ENCODE results near the gene DDX23. TPM values are rescaled to one million over a fixed set of nuclear protein-coding genes. Genes with fewer than 3 reads are reported as not detected.

The DDX23 gene
- total RNA-seq, 2 donors from 2014 or later = 131 to 162 TPM

DNA sequence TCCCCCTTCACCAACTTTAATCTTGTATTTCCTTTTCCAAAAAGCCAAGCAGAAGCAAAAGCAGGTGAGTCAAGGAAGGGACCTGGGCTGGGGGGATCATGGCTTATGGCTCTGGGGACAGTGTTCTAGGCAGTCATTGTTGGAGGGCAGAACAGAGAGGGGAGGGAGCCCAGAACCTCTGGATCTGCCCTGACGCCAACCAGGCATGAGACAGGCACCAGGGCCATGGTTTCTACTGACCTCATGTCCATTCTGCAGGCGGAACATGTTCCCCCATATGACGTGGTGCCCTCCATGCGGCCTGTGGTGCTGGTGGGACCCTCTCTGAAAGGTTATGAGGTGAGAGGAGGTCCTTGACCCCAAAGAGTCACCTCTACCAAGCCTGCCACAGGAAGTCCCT is 27.1 kb downstream of the DDX23 start:
- no peaks in the 10 kb centered on the region for H3K36me3 Mint-ChIP-seq
- H3K27ac Mint-ChIP-seq = no peak overlapping the region

DNA sequence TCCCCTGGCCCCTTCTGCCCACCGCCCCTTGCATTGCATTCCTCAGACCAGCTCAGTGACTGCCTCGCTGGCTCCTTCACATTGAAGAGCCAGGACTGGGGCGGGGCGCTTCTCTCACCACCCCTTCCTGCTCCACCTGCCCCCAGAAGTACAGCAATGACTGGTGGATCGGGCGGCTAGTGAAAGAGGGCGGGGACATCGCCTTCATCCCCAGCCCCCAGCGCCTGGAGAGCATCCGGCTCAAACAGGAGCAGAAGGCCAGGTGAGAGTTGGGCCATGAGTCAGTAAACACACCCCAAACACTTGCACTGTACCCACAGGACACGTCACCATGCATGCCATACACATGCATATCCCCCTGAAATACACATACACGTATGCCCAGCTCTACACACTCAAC is 27.9 kb downstream of the DDX23 start:
- Mint-ChIP-seq H3K27me3 (no peaks in the 10 kb centered on the region), H3K27ac (no peak overlapping the region), H3K9me3 (no peaks in the 10 kb centered on the region), H3K4me1 (ENCODE audit: low read depth in 2 of 2) (peaks cover 0 to 6% of the 10 kb centered on the region in 2 donors), H3K4me3 (no peak overlapping the region), H3K36me3 (no peaks in the 10 kb centered on the region)
- no peak for DNase-seq (ENCODE audit: low spot score)
- ATAC-seq = peak in 1 of 2 donors; percentile 58

More for the DNA sequence above, 27.1 kb downstream of the DDX23 start:
- ATAC-seq (no peak), DNase-seq (ENCODE audit: low spot score) (no peak)
- Mint-ChIP-seq H3K4me3 (no peak overlapping the region), H3K27me3 (no peaks in the 10 kb centered on the region), H3K9me3 (no peaks in the 10 kb centered on the region), H3K4me1 (ENCODE audit: low read depth in 2 of 2) (peaks cover 0 to 6% of the 10 kb centered on the region in 2 donors)

DNA sequence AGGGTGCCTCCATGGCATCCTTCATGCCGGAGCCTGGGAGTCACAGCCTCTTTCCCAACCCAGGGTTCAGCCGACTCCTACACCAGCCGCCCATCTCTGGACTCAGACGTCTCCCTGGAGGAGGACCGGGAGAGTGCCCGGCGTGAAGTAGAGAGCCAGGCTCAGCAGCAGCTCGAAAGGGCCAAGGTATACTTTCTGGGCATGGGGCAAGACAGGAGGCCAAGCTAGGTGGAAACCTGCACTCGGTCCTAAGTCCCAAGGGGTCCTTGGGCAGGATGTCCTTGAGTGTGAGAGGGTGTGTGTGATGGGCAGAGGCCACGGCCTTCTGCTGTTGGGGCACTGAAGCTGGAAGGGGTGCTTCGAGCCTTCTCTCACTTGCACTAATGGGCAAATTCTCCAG is 28.7 kb downstream of the DDX23 start:
- no peaks in the 10 kb centered on the region for H3K36me3 Mint-ChIP-seq
- H3K9me3 Mint-ChIP-seq = no peaks in the 10 kb centered on the region
- no peaks in the 10 kb centered on the region for H3K27me3 Mint-ChIP-seq
- no peak overlapping the region for H3K27ac Mint-ChIP-seq
- no peak overlapping the region for H3K4me3 Mint-ChIP-seq
- H3K4me1 Mint-ChIP-seq (ENCODE audit: low read depth in 2 of 2) = peaks cover 0 to 7% of the 10 kb centered on the region in 2 donors
- ATAC-seq (no peak), DNase-seq (ENCODE audit: low spot score) (no peak)

DNA sequence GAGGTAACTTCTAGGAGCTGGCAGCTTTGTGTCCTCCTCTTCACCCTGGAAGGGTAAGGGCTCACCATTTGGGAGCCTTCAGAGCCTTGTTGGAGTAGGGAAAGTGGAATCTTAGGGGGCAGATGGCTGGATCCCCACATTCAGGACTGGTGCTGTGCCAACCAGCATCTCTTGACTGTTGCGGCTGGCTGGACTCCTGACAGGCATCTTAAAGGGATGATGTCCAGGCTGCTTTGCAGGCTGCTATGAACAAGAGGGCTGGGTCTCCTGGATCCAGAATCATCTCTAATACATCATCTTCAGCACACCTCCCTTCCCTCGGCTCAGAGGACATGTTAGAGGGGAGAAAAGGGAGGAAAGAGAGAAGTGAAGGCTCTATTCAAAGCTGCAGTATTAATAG is 29.3 kb downstream of the DDX23 start:
- H3K4me3 Mint-ChIP-seq = no peak overlapping the region
- ATAC-seq = no peak
- H3K27ac Mint-ChIP-seq = no peak overlapping the region
- no peaks in the 10 kb centered on the region for H3K27me3 Mint-ChIP-seq
- no peaks in the 10 kb centered on the region for H3K36me3 Mint-ChIP-seq
- no peaks in the 10 kb centered on the region for H3K9me3 Mint-ChIP-seq
- no peak for DNase-seq (ENCODE audit: low spot score)
- H3K4me1 Mint-ChIP-seq (ENCODE audit: low read depth in 2 of 2) = peaks cover 4 to 10% of the 10 kb centered on the region in 2 donors

DNA sequence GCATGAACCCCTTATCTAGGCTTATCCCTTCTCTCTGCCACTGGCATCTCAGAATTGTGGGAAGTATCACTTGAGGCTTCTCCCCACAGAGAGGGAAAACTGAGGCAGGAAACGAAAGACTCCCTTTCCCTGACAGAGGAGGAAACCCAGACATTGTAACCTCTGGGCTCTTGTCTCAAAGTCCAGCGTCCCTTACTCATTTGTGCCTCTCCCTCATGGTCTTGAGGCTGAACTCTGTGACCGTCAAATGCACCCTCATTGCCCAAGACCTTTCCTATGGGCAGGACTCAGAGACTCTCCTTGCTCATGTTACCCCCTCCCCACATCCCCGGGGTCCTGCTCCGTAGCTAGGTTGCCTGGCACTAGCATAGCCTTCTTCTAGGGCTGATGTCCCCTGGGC is 29.8 kb downstream of the DDX23 start:
- Mint-ChIP-seq H3K9me3 (no peaks in the 10 kb centered on the region), H3K4me1 (ENCODE audit: low read depth in 2 of 2) (peaks cover 10 to 12% of the 10 kb centered on the region in 2 donors), H3K4me3 (no peak overlapping the region), H3K27ac (no peak overlapping the region), H3K36me3 (no peaks in the 10 kb centered on the region), H3K27me3 (peaks cover 0 to 2% of the 10 kb centered on the region in 2 donors)
- ATAC-seq (no peak), DNase-seq (ENCODE audit: low spot score) (no peak)

DNA sequence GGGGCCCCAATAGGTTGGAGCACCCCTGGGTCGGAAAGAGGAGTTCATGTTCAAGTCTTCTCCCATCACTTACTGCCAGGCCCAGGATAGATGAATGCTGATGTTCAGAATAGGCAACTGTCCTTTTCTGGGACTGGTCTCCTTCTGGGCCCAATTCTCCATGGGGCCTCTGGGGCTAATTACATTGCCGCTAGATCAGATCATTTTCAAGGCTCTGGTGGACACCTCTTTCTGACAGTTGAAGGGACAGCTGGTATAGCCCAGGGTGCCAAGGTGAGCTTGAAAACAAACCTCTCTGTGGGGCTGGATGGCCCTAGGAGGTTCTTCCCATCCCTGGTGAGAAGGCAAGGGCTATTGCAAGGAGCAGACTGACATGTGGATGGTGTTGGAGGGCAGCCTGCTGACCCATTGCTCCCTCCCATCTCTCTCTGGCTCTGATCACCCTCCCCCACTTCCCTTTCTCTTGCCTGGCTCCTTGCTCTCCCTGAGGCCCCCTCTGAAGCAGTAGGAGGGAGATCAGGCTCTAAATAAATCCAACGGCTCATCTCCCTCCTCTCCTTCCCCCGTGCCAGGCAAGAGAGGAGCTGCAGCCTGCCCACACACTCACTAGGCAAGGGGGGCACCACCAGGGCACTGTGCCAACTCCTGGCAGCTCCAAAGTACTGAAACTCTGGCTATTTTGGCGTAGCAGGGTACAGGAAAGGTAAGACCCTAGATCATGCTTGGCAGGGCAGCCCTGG is 31.8 kb downstream of the DDX23 start:
- H3K27me3 Mint-ChIP-seq = peaks cover 0 to 9% of the 10 kb centered on the region in 2 donors
- no peak for ATAC-seq
- H3K4me1 Mint-ChIP-seq (ENCODE audit: low read depth in 2 of 2) = peaks cover 21 to 25% of the 10 kb centered on the region in 2 donors
- no peak for DNase-seq (ENCODE audit: low spot score)
- no peak overlapping the region for H3K27ac Mint-ChIP-seq
- H3K36me3 Mint-ChIP-seq = no peaks in the 10 kb centered on the region
- H3K9me3 Mint-ChIP-seq = no peaks in the 10 kb centered on the region
- H3K4me3 Mint-ChIP-seq = peak overlapping the region; percentile 94

DNA sequence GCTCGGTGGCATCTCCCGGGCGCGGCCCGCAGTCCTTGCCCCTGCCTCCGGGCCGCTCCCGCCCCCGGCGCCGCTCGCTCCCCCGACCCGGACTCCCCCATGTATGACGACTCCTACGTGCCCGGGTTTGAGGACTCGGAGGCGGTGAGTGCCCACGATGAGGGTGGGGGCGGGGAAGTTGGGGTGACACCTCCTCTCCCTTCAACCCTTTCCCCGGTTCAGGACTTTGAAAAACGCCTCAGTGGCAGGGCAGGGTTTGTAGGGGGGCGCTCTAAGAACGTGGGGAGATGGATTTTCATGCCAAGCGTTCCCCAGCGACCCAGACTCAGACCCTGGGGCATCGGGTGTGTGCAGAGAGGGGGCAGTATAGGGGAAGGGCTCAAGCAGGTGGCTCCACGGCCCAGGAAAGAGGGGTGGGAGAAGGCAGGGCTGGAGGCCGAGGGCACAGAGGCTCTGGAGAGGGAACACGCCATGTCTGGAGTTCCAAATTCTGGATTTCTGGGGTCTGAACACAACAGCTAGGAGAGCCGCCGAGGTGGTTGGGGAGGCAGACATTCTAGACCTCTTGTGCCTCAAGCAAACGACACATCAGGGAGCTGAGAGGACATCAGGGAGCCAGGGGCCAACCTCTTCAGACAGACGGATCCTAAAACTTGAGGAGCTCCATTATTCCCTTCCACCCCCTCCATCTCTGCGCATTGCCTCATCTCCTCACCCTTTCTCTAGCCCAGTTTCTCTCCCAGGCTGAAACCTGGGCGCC is 33.0 kb downstream of the DDX23 start:
- Mint-ChIP-seq H3K4me3 (peak overlapping the region; percentile 94), H3K9me3 (no peaks in the 10 kb centered on the region), H3K4me1 (ENCODE audit: low read depth in 2 of 2) (peaks cover 24 to 27% of the 10 kb centered on the region in 2 donors), H3K27me3 (peaks cover 0 to 9% of the 10 kb centered on the region in 2 donors), H3K36me3 (no peaks in the 10 kb centered on the region), H3K27ac (no peak overlapping the region)
- ATAC-seq = peak in 1 of 2 donors; percentile 2
- DNase-seq (ENCODE audit: low spot score) = no peak

DNA sequence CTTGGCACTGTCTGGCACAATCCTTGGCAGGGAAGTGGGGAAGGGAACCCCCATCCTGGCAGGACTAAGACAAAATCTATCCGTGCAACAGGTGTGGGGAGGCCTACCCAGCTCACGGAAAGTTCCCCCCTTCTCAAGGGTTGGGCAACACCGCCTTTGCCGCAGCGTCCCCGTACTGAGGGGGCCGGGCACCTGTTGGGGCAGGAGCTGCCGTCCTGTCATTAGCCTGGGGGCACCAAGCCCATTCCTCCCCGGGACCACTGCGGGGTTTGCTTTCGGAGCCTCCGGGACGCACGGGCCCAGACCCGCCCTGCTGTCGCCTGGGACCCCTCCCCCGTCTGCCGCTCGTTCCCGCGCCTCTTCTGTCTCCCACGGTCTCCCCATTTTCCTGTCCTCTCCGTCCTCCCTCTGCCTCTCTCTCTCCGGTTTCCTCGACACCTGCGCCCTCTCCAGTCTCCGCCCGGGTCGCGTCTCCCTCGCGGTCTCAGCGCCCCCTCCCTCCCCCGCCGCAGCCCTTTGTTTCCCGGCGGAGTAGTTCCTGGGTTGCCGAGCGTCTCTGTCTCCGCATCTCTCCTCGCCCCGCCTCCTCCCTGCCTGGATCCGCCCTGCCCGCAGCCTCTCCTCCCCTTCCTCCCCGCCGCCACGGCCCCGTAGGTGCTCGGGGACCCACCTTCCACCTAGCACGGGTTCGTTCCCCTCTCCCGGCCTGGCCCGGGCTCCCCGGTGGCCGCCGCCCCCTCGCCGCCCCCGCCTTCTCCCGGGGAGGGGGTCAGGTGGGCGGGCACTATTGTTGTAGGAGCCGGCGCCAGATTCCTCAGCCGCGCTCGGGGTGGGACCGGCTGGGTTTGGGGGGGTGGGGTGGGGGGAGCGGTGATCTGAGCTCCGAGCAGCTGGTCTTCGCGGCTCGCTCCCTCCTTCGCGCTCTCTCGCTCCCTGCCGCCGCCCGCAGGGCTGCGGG is 33.8 kb downstream of the DDX23 start, which contains the start of gene CACNB3:
CACNB3 (plus strand) TSS at position 624 of the 958 bp plus-strand sequence. CDS start 434 bp downstream, outside the sequence.
- ATAC-seq = peak; percentile 73 to 74
- Mint-ChIP-seq H3K27ac (peak within 1 kb of the TSS in 1 of 2 donors; percentile 69), H3K36me3 (no peaks in the 10 kb centered on the region)

DNA sequence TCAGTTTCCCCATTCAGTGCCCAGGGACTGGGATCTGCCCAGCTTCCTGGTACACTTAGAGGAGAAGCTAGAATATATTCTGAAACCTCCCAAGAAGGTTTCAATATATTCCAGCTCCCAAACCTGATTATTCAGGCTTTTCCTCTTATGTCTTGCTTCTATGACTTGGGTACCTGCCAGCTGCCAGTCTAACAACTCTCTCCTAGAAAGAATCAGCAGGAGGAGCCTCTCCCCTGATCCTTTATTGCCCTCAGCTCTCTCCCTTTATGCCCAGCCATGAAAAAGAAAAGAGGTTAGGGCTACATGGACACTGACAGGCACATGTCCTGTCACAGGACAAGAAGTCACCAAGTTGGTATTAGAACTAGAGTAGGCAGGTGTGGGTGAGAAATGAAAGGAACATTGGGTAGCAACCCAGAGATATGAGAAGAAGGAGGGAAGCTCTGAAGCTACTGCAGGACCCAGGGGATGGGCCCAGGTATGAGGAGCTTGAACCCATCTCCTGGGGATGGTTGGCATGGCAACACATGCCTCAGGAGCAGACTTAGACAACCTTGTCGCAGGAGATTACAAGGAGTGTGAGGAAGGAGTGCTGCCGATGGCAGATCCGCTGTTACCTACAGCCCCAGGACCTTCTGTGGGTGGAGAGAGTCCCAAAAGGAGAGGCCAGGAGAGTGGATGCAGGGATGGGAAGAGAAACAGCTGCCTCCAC is 35.7 kb downstream of the DDX23 start:
- Mint-ChIP-seq H3K27ac (peak overlapping the region in 1 of 2 donors; percentile 23), H3K36me3 (no peaks in the 10 kb centered on the region), H3K27me3 (peaks cover 0 to 9% of the 10 kb centered on the region in 2 donors), H3K4me1 (ENCODE audit: low read depth in 2 of 2) (peaks cover 30 to 36% of the 10 kb centered on the region in 2 donors), H3K9me3 (no peaks in the 10 kb centered on the region), H3K4me3 (peak overlapping the region; percentile 94)
- ATAC-seq (no peak), DNase-seq (ENCODE audit: low spot score) (no peak)

More for the DNA sequence above, 33.8 kb downstream of the DDX23 start, which contains the start of gene CACNB3:
- Mint-ChIP-seq H3K9me3 (no peaks in the 10 kb centered on the region), H3K4me3 (peak within 1 kb of the TSS; percentile 94), H3K27me3 (peaks cover 0 to 9% of the 10 kb centered on the region in 2 donors), H3K4me1 (ENCODE audit: low read depth in 2 of 2) (peaks cover 24 to 32% of the 10 kb centered on the region in 2 donors)
- peak; percentile 83 for DNase-seq (ENCODE audit: low spot score)

DNA sequence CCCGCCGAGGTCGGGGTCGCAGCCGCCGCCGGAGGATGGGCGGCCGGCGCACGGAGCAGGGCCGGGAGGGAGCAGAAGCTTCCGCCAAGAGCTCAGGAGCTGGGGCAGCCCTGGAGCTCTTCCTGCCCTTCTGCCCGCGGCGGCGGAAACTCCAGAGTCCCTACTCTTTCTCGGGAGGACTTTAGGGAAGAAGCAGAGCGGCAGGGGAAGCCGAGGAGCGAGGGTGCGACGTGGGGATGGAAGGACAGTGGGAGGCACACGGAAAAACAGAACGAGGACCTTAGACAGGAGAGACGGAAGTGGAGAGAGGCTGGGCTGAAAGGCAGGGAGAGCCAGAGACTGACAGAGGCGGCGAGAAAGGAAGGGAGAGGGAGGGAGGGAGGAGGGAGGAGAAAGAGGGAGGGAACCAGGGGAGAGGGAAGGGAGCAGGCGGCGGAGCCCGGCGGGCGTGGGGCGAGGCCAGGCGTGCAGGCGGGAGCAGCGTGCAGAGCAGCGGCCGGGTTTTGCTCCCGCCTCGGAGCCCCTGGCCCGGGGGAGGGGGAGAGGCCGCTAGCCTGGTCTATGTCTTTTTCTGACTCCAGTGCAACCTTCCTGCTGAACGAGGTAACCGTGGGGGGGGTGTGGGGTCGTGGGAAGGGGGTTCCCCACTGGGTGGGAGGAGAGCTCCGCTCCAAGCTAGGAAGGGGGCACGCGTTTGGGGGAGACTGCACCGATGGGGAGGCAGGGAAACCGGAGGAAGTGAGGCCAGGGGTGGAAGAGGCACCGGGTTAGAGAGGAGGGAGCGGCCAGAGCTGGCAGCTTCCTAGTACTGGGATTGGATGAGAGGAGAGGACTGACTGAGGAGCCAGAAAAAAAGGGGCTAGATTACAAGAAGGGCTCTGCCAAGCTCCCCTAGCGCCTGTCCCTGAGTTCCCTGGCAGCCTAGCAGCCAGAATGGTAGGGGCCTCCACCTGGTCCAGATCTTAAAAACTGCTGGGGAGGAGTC is 36.5 kb downstream of the DDX23 start:
- DNase-seq (ENCODE audit: low spot score) (no peak), ATAC-seq (peak; percentile 63 to 65)
- peak overlapping the region; percentile 94 for H3K4me3 Mint-ChIP-seq
- H3K36me3 Mint-ChIP-seq = no peaks in the 10 kb centered on the region
- H3K27ac Mint-ChIP-seq = peak overlapping the region; percentile 30 to 78
- H3K27me3 Mint-ChIP-seq = peaks cover 0 to 9% of the 10 kb centered on the region in 2 donors
- no peaks in the 10 kb centered on the region for H3K9me3 Mint-ChIP-seq
- peaks cover 30 to 36% of the 10 kb centered on the region in 2 donors for H3K4me1 Mint-ChIP-seq (ENCODE audit: low read depth in 2 of 2)

DNA sequence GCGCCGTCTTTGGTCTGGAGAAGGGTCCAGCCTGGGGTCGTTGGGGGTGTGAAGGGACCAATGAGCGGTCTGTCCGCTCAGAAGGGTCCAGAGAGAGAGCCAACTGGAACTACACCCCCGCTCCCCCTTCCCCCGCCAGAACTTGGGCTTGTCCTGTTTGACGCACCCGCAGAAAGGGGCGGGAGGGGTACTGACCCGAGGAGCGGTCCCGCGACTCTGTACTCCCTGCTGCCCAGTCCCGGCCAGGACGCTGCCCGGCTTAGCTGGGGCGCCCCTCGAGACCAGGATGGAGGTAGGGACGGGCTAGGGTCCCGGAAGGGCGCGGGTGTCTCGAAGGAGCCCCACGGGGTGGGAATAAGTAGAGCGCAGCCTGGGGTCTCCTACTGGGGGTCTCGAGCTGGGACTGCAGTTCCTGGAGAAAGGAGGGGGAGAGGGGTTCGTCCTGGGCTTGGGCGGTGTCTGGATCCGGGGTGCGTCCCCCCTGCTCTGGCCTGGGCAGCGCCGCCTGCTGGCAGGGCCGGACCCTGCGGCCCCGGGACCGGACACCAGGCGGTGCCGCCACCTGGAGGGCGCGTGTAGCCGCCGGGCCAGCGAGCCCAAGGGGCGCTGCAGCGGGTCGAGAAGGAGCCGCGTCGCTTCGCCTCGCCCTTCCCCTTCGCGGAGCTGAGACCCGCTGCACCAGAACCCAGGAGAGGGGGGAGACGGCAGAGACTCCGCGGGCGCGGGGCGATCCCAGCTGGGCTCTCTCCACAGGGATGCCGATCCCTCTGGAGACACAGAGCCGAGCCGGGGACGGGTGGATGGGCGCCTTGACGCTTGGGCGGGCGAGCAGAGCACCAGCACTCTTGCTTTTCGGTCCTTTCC is 37.5 kb downstream of the DDX23 start:
- Mint-ChIP-seq H3K9me3 (no peaks in the 10 kb centered on the region), H3K27ac (peak overlapping the region; percentile 30 to 78), H3K27me3 (peaks cover 0 to 9% of the 10 kb centered on the region in 2 donors), H3K4me1 (ENCODE audit: low read depth in 2 of 2) (peaks cover 30 to 36% of the 10 kb centered on the region in 2 donors), H3K36me3 (no peaks in the 10 kb centered on the region), H3K4me3 (peak overlapping the region; percentile 94)
- peak; percentile 90 to 93 for ATAC-seq
- DNase-seq (ENCODE audit: low spot score) = peak; percentile 90
